HCT116 (cell line): ENCODE results near the gene SPTBN4.
"Not testable (repeated sequence)": the region's sequence is repeated elsewhere in the genome, so short reads cannot be mapped to it uniquely, and the experiment has no call there.

Experiments used
- CTCF ChIP-seq, 3 experiments: fragments of 200-600 bp in 1 of 3; sonication (generic) in 1 of 3; IDR thresholded peaks in 2 of 3; conservative IDR thresholded peaks in 1 of 3; 2 replicates each; pipeline ENCODE4 v1.5.1; 2012 to 2017; ENCODE audit warnings: low read depth in 2 of 3, low read length in 2 of 3, antibody characterized with exemption in 1 of 3, borderline replicate concordance in 1 of 3, control low read depth in 1 of 3, mild to moderate bottlenecking in 1 of 3, mixed read lengths in 1 of 3, mixed run types in 1 of 3, moderate library complexity in 1 of 3; ENCODE audit not compliant: insufficient read depth in 1 of 3
- EZH2 ChIP-seq: fragments of 200-600 bp; sonication (generic); IDR thresholded peaks from 2 replicates; pipeline ENCODE4 v1.6.1; 2017; ENCODE audit warnings: antibody characterized with exemption, mixed run types
- EZH2phosphoT487 ChIP-seq: fragments of 200-600 bp; IDR thresholded peaks from 2 replicates; pipeline ENCODE4 v1.6.1; 2018; ENCODE audit warnings: antibody characterized with exemption, borderline replicate concordance
- POLR2A ChIP-seq: IDR thresholded peaks from 2 replicates; pipeline ENCODE4 v1.7.0; 2011; ENCODE audit warnings: borderline replicate concordance; ENCODE audit not compliant: insufficient read depth, insufficient read length; ENCODE audit errors: extremely low read depth
- POLR2AphosphoS5 ChIP-seq: IDR thresholded peaks from 2 replicates; pipeline ENCODE4 v1.6.1; 2011; ENCODE audit warnings: mild to moderate bottlenecking, low read depth, low read length, moderate library complexity
- TCF7L2 ChIP-seq: IDR thresholded peaks from 2 replicates; pipeline ENCODE4 v1.7.0; 2011; ENCODE audit warnings: borderline replicate concordance, inconsistent platforms; ENCODE audit not compliant: insufficient read depth, insufficient read length; ENCODE audit errors: extremely low read depth

DNA sequence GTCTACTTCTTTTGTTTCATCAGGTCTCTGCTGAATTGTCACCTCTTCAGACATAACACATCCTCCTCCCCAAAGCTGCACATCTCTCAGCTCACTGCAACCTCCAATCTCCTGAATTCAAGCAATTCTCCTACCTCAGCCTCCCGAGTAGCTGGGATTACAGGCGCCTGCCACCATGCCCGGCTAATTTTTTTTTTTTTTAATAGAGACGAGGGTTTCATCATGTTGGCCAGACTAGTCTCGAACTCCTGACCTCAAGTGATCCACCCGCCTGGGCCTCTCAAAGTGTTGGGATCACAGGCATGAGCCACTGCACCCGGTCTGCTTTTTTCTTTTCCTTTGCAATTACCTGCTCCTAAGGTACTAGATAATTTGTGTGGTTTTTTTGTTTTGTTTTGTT lies 34.0 kb upstream of the SPTBN4 start:
- not testable (repeated sequence) for TF ChIP-seq CTCF (IDR thresholded peaks at IDR 0.05 in 2 of 3, conservative IDR thresholded peaks at IDR 0.05 in 1 of 3; ENCODE audit: borderline replicate concordance in 1 of 3, insufficient read depth in 1 of 3, low read depth in 2 of 3, low read length in 2 of 3); POLR2AphosphoS5; POLR2A; EZH2; TCF7L2; EZH2phosphoT487
